Kidney epithelial cell (primary cell): ENCODE results near the gene RS1. TPM values are rescaled to one million over a fixed set of nuclear protein-coding genes. Genes with fewer than 3 reads are reported as not detected.

Experiments
- DNase-seq: peaks from one replicate; pipeline ENCODE4 v3.0.0-alpha.2; 2010; ENCODE audit warnings: low read depth
- H3K27me3 ChIP-seq: 2 replicates; pipeline ENCODE4 v1.6.0; 2011; ENCODE audit warnings: low read length; ENCODE audit not compliant: control insufficient read depth, insufficient read depth
- H3K36me3 ChIP-seq: 2 replicates; pipeline ENCODE4 v1.5.1; 2011; ENCODE audit warnings: low read length; ENCODE audit not compliant: control insufficient read depth, insufficient read depth
- H3K4me3 ChIP-seq: 2 replicates; pipeline ENCODE4 v1.5.1; 2011; ENCODE audit warnings: low read depth, mild to moderate bottlenecking, control low read depth, low read length
- CTCF ChIP-seq: IDR thresholded peaks from 2 replicates; pipeline ENCODE4 v1.5.1; 2011; ENCODE audit warnings: mild to moderate bottlenecking, moderate library complexity, low read length, control low read depth, inconsistent platforms; ENCODE audit not compliant: insufficient read depth, poor library complexity, severe bottlenecking
- total RNA-seq: library from RNA; depleted of rRNA; stranded (reverse); fragments of >200 nt; gene quantifications from 2 replicates; pipeline ENCODE4 v1.2.3, GENCODE V29; 2015

The RS1 gene
- total RNA-seq, 1 donor from 2014 or later: not detected

- Histone ChIP-seq H3K36me3 (no peaks in the 10 kb centered on the region), H3K4me3 (no peak overlapping the region), H3K27me3 (no peaks in the 10 kb centered on the region)
- no peak for DNase-seq
- no peak for TF ChIP-seq CTCF
Observed at GRCh38 chrX:18701621-18702361, 29.9 kb upstream of the RS1 start.

GRCh38 chrX:18698737-18699650, 27.1 kb upstream of the RS1 start:
- no peak for TF ChIP-seq CTCF
- DNase-seq: no peak
- Histone ChIP-seq H3K36me3 (no peaks in the 10 kb centered on the region), H3K27me3 (no peaks in the 10 kb centered on the region), H3K4me3 (no peak overlapping the region)

- Histone ChIP-seq H3K27me3 (no peaks in the 10 kb centered on the region), H3K4me3 (no peak overlapping the region), H3K36me3 (no peaks in the 10 kb centered on the region)
- no peak for TF ChIP-seq CTCF
- DNase-seq: no peak
Observed at GRCh38 chrX:18696653-18697052, 24.7 kb upstream of the RS1 start.

GRCh38 chrX:18692541-18692940, 20.6 kb upstream of the RS1 start:
- Histone ChIP-seq H3K27me3 (no peaks in the 10 kb centered on the region), H3K36me3 (no peaks in the 10 kb centered on the region), H3K4me3 (no peak overlapping the region)
- DNase-seq: no peak
- TF ChIP-seq CTCF: no peak

- no peaks in the 10 kb centered on the region for H3K27me3 ChIP-seq
- H3K4me3 ChIP-seq: no peak overlapping the region
- no peaks in the 10 kb centered on the region for H3K36me3 ChIP-seq
- TF ChIP-seq CTCF: no peak
- no peak for DNase-seq
Observed at GRCh38 chrX:18691431-18691830, 19.5 kb upstream of the RS1 start.
